Neural cell (in vitro differentiated cells): ENCODE results near the gene ECI1. TPM values are rescaled to one million over a fixed set of nuclear protein-coding genes. Genes with fewer than 3 reads are reported as not detected.

ENCODE experiments used
- H2AFZ ChIP-seq: fragments of 200-600, 300-800 bp; sonication (generic), shearing (Covaris generic); 2 replicates; pipeline ENCODE4 v1.6.0; 2014; ENCODE audit warnings: low read depth, mild to moderate bottlenecking, antibody characterized with exemption, low read length, moderate library complexity
- H3F3A ChIP-seq: fragments of 200-600 bp; shearing (Covaris generic); 2 replicates; pipeline ENCODE4 v1.6.1; 2016; ENCODE audit warnings: mild to moderate bottlenecking, moderate library complexity, mixed read lengths, antibody characterized with exemption, low read length; ENCODE audit not compliant: insufficient read depth, poor library complexity, severe bottlenecking
- H3K27ac ChIP-seq: fragments of 200-600, 300-800 bp; sonication (generic), shearing (Covaris generic); 2 replicates; pipeline ENCODE4 v1.5.1; 2014; ENCODE audit warnings: mild to moderate bottlenecking, low read length, moderate library complexity
- H3K27me3 ChIP-seq: fragments of 300-800, 200-600 bp; sonication (generic), shearing (Covaris generic); 2 replicates; pipeline ENCODE4 v1.6.0; 2014; ENCODE audit warnings: mild to moderate bottlenecking, low read depth, low read length, moderate library complexity; ENCODE audit not compliant: insufficient read depth
- H3K36me3 ChIP-seq: fragments of 300-800, 200-600 bp; sonication (generic), shearing (Covaris generic); 2 replicates; pipeline ENCODE4 v1.5.1; 2014; ENCODE audit warnings: mild to moderate bottlenecking, antibody characterized with exemption, low read length, moderate library complexity; ENCODE audit not compliant: insufficient read depth
- H3K4me2 ChIP-seq: fragments of 300-800, 200-600 bp; sonication (generic), shearing (Covaris generic); 2 replicates; pipeline ENCODE4 v1.6.0; 2014; ENCODE audit warnings: mild to moderate bottlenecking, low read length
- H3K4me3 ChIP-seq: fragments of 300-800, 200-600 bp; sonication (generic), shearing (Covaris generic); 2 replicates; pipeline ENCODE4 v1.5.1; 2014; ENCODE audit warnings: mild to moderate bottlenecking, low read length, moderate library complexity
- H3K79me2 ChIP-seq: fragments of 200-600 bp; shearing (Covaris generic); replicated peaks from 2 replicates; pipeline ENCODE4 v1.6.0; 2014; ENCODE audit warnings: mild to moderate bottlenecking, low read length, moderate library complexity; ENCODE audit not compliant: insufficient read depth
- H3K9ac ChIP-seq: fragments of 300-800, 200-600 bp; sonication (generic), shearing (Covaris generic); 2 replicates; pipeline ENCODE4 v1.6.1; 2016; ENCODE audit warnings: mild to moderate bottlenecking, low read length, mixed read lengths
- H3K9me2 ChIP-seq: fragments of 200-600 bp; shearing (Covaris generic); 2 replicates; pipeline ENCODE4 v1.6.1; 2016; ENCODE audit warnings: mild to moderate bottlenecking, low read length, mixed read lengths; ENCODE audit not compliant: insufficient read depth
- H3K9me3 ChIP-seq: fragments of 200-600, 300-800 bp; sonication (generic), shearing (Covaris generic); 2 replicates; pipeline ENCODE4 v1.6.1; 2016; ENCODE audit warnings: mild to moderate bottlenecking, mixed run types, low read length, moderate library complexity, mixed read lengths
- H4K20me1 ChIP-seq: fragments of 200-600 bp; shearing (Covaris generic); 2 replicates; pipeline ENCODE4 v1.6.1; 2016; ENCODE audit warnings: mild to moderate bottlenecking, mixed run types; ENCODE audit not compliant: insufficient read depth
- CTCF ChIP-seq: fragments of 450-650 bp; IDR thresholded peaks from 2 replicates; pipeline ENCODE4 v1.5.1; 2014; ENCODE audit warnings: antibody characterized with exemption, mild to moderate bottlenecking, moderate library complexity; ENCODE audit not compliant: poor library complexity, severe bottlenecking
- EP300 ChIP-seq: fragments of 450-650 bp; conservative IDR thresholded peaks from 2 replicates; pipeline ENCODE4 v1.6.1; 2014; ENCODE audit warnings: antibody characterized with exemption, mild to moderate bottlenecking, moderate library complexity; ENCODE audit not compliant: poor library complexity, severe bottlenecking
- EZH2 ChIP-seq: fragments of 200-600, 300-800 bp; shearing (Covaris generic), sonication (generic); IDR thresholded peaks from 2 replicates; pipeline ENCODE4 v1.6.1; 2014; ENCODE audit warnings: antibody characterized with exemption, low read length, borderline replicate concordance, mild to moderate bottlenecking; ENCODE audit not compliant: insufficient read depth, poor library complexity, severe bottlenecking
- MXI1 ChIP-seq: fragments of 450-650 bp; conservative IDR thresholded peaks from 2 replicates; pipeline ENCODE4 v1.6.1; 2014; ENCODE audit warnings: antibody characterized with exemption, mild to moderate bottlenecking; ENCODE audit not compliant: poor library complexity, severe bottlenecking
- POLR2AphosphoS5 ChIP-seq: IDR thresholded peaks from 2 replicates; pipeline ENCODE4 v1.6.1; 2012
- RAD21 ChIP-seq: fragments of 450-650 bp; conservative IDR thresholded peaks from 2 replicates; pipeline ENCODE4 v1.6.1; 2014; ENCODE audit warnings: antibody characterized with exemption, mild to moderate bottlenecking, moderate library complexity
- REST ChIP-seq: IDR thresholded peaks from 2 replicates; pipeline ENCODE4 v1.6.1; 2012; ENCODE audit warnings: borderline replicate concordance
- SMC3 ChIP-seq: fragments of 450-650 bp; conservative IDR thresholded peaks from 2 replicates; pipeline ENCODE4 v1.6.1; 2014; ENCODE audit warnings: antibody characterized with exemption, mild to moderate bottlenecking, moderate library complexity; ENCODE audit not compliant: poor library complexity
- TAF1 ChIP-seq: IDR thresholded peaks from 2 replicates; pipeline ENCODE4 v1.6.1; 2012; ENCODE audit warnings: low read depth
- polyA plus RNA-seq: library from polyadenylated mRNA; depleted of rRNA; stranded (reverse); fragments of >200 nt; gene quantifications from 2 replicates; pipeline ENCODE4 v1.2.3, GENCODE V29; 2014

Gene ECI1
- polyA plus RNA-seq, 1 donor from 2014 or later, result 35.3 TPM

- Histone ChIP-seq H3K9ac (no peak overlapping the region), H3K4me2 (no peak overlapping the region)
Measured at GRCh38 chr16:2216330-2216729, 35.1 kb downstream of the ECI1 start.

GRCh38 chr16:2214719-2214968 is 36.7 kb downstream of the ECI1 start, which contains the start of gene PGP:
Gene PGP (minus strand): TSS chr16:2214840. CDS start chr16:2214777, 63 bp downstream.
- no peaks in the 10 kb centered on the region for H3F3A ChIP-seq
- peak within 1 kb of the TSS; percentile 48 for H2AFZ ChIP-seq
- peak within 1 kb of the TSS; percentile 77 for H3K27ac ChIP-seq
- peak within 1 kb of the TSS; percentile 91 for H3K4me2 ChIP-seq
- H3K79me2 ChIP-seq, result peaks cover 6% of the 10 kb centered on the region
- H4K20me1 ChIP-seq, result no peaks in the 10 kb centered on the region
- no peak for TF ChIP-seq EZH2
- TF ChIP-seq TAF1, result no peak
- TF ChIP-seq EP300, result no peak
- no peak for TF ChIP-seq RAD21
- TF ChIP-seq MXI1, result no peak
- H3K36me3 ChIP-seq, result no peaks in the 10 kb centered on the region
- no peaks in the 10 kb centered on the region for H3K9me2 ChIP-seq
- H3K9ac ChIP-seq, result peak within 1 kb of the TSS; percentile 65
- H3K4me3 ChIP-seq, result peak within 1 kb of the TSS; percentile 86
- no peaks in the 10 kb centered on the region for H3K27me3 ChIP-seq
- no peaks in the 10 kb centered on the region for H3K9me3 ChIP-seq

More at GRCh38 chr16:2216330-2216729, 35.1 kb downstream of the ECI1 start:
- H3K9me3 ChIP-seq, result no peaks in the 10 kb centered on the region
- no peak overlapping the region for H2AFZ ChIP-seq
- no peaks in the 10 kb centered on the region for H3F3A ChIP-seq
- no peaks in the 10 kb centered on the region for H3K36me3 ChIP-seq
- H3K4me3 ChIP-seq, result no peak overlapping the region
- TF ChIP-seq CTCF, result no peak
- TF ChIP-seq POLR2AphosphoS5, result no peak
- TF ChIP-seq SMC3, result no peak
- TF ChIP-seq RAD21, result no peak
- TF ChIP-seq MXI1, result no peak
- no peak for TF ChIP-seq REST
- TF ChIP-seq TAF1, result no peak
- no peak for TF ChIP-seq EZH2
- TF ChIP-seq EP300, result no peak
- H3K9me2 ChIP-seq, result no peaks in the 10 kb centered on the region
- no peaks in the 10 kb centered on the region for H4K20me1 ChIP-seq
- peaks cover 6% of the 10 kb centered on the region for H3K79me2 ChIP-seq
- no peak overlapping the region for H3K27ac ChIP-seq
- no peaks in the 10 kb centered on the region for H3K27me3 ChIP-seq
